ENCODE data around the gene RNF186. TPM values are rescaled to one million over a fixed set of nuclear protein-coding genes. Genes with fewer than 3 reads are reported as not detected.

The RNF186 gene
- total and polyA plus RNA-seq, 4 donors, result not detected

DNA sequence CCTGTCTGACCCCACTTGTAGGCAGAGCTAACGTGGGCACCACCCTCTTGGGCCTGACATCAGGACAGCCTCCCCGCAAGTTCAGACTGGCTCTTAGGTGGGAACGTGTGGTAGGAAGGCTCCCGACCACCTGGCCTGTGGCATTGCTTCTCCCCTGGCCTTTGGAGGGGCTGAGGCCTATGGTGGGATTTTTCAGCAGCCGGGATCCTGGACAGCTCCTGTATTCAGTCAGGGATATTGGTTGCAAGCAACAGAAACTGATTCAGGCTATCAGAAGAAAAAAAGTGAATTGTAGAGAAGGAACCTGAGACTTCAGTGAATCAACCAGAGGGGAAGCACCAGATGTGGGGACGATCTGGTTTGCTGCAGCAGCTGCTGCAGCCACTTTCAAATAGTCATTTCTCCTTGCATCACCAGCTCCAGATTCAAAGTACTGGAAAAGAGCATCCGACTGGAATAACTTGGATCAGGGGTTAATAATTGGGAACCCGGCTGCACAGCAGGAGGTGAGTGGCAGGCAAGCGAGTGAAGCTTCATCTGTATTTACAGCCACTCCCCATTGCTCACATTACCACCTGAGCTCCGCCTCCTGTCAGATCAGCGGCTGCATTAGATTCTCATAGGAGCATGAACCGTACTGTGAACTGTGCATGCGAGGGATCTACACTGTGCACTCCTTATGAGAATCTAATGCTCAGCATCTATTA, 5.9 kb downstream of the RNF186 start:
- Histone ChIP-seq H3K9ac (ENCODE audit: insufficient read depth in 1 of 2, low read length in 2 of 2) (no peak overlapping the region), H3K27me3 (ENCODE audit: control insufficient read depth in 3 of 3, insufficient read depth in 3 of 3, low read length in 2 of 3) (no peaks in the 10 kb centered on the region), H3K9me3 (ENCODE audit: control insufficient read depth in 4 of 4, insufficient read depth in 3 of 4, low read length in 3 of 4) (no peaks in the 10 kb centered on the region), H3K36me3 (ENCODE audit: control insufficient read depth in 4 of 4, insufficient read depth in 4 of 4, low read length in 4 of 4) (no peaks in the 10 kb centered on the region), H3K4me1 (ENCODE audit: control insufficient read depth in 5 of 5, insufficient read depth in 5 of 5, low read length in 5 of 5) (no peaks in the 10 kb centered on the region), H3K4me3 (no peak overlapping the region), H3K27ac (ENCODE audit: low read depth in 1 of 2, low read length in 1 of 2) (no peak overlapping the region)
- DNase-seq (no peak), ATAC-seq (ENCODE audit: insufficient read depth, low FRiP score) (no peak)
- TF ChIP-seq, protein P1, sequence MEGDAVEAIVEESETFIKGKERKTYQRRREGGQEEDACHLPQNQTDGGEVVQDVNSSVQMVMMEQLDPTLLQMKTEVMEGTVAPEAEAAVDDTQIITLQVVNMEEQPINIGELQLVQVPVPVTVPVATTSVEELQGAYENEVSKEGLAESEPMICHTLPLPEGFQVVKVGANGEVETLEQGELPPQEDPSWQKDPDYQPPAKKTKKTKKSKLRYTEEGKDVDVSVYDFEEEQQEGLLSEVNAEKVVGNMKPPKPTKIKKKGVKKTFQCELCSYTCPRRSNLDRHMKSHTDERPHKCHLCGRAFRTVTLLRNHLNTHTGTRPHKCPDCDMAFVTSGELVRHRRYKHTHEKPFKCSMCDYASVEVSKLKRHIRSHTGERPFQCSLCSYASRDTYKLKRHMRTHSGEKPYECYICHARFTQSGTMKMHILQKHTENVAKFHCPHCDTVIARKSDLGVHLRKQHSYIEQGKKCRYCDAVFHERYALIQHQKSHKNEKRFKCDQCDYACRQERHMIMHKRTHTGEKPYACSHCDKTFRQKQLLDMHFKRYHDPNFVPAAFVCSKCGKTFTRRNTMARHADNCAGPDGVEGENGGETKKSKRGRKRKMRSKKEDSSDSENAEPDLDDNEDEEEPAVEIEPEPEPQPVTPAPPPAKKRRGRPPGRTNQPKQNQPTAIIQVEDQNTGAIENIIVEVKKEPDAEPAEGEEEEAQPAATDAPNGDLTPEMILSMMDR (IDR thresholded peaks at IDR 0.05; ENCODE audit: control extremely low read depth, extremely low read depth), result no peak
- WGBS, 2 donors, result 85 to 92% methylated on average over 13 of the region's 13 CpGs

DNA sequence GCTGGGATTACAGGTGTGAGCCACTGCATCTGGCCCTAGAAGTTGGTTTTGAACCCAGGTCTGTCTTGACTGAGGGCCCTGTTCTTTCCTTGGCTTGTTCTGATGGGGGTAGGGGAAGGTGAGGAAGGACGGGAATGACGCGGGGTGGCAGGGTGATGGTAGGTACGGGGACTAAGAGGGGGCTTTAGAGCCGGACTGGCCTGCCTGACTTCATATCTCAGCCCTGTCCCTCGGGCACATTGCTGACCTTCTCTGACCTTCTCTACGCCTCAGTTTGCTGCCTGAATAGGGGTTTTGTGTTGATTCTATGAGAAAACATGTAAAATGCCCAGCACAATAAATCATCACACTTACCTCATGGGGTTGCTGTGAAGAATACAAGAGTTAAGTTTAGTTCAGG, 6.7 kb downstream of the RNF186 start:
- Histone ChIP-seq H3K27me3 (ENCODE audit: control insufficient read depth in 3 of 3, insufficient read depth in 3 of 3, low read length in 2 of 3) (no peaks in the 10 kb centered on the region), H3K4me3 (no peak overlapping the region), H3K36me3 (ENCODE audit: control insufficient read depth in 4 of 4, insufficient read depth in 4 of 4, low read length in 4 of 4) (no peaks in the 10 kb centered on the region), H3K9me3 (ENCODE audit: control insufficient read depth in 4 of 4, insufficient read depth in 3 of 4, low read length in 3 of 4) (no peaks in the 10 kb centered on the region), H3K4me1 (ENCODE audit: control insufficient read depth in 5 of 5, insufficient read depth in 5 of 5, low read length in 5 of 5) (no peaks in the 10 kb centered on the region), H3K27ac (ENCODE audit: low read depth in 1 of 2, low read length in 1 of 2) (no peak overlapping the region), H3K9ac (ENCODE audit: insufficient read depth in 1 of 2, low read length in 2 of 2) (no peak overlapping the region)
- WGBS, 2 donors, result 88 to 89% methylated on average over 7 of the region's 7 CpGs
- TF ChIP-seq, protein P1 (IDR thresholded peaks at IDR 0.05; ENCODE audit: control extremely low read depth, extremely low read depth), result no peak
- no peak for ATAC-seq (ENCODE audit: insufficient read depth, low FRiP score)
- no peak for DNase-seq

DNA sequence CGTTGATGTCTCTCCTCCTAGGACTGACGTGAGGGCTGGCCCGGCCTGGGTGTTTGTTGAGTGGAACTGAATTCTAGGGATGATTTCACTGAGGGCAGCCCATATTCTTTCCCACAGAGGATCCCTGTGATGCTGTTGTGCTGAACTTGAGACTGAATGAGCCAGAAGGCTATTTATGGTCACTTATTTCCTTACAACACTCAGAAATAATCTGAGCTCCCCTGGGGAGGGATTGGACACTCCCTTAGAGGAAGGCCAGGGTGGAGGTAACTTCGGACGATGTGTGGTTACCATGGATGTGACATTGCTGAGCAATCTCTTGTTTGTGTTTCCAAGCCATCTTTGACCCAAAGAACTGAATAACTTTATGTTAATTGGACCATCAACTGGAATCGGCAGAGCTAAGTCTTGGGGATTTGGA, 10.2 kb downstream of the RNF186 start:
- Histone ChIP-seq H3K27ac (ENCODE audit: low read depth in 1 of 2, low read length in 1 of 2) (no peak overlapping the region), H3K4me3 (no peak overlapping the region), H3K36me3 (ENCODE audit: control insufficient read depth in 4 of 4, insufficient read depth in 4 of 4, low read length in 4 of 4) (no peaks in the 10 kb centered on the region), H3K9me3 (ENCODE audit: control insufficient read depth in 4 of 4, insufficient read depth in 3 of 4, low read length in 3 of 4) (no peaks in the 10 kb centered on the region), H3K4me1 (ENCODE audit: control insufficient read depth in 5 of 5, insufficient read depth in 5 of 5, low read length in 5 of 5) (peaks cover 0 to 2% (median 0%) of the 10 kb centered on the region in 5 donors), H3K9ac (ENCODE audit: insufficient read depth in 1 of 2, low read length in 2 of 2) (no peak overlapping the region), H3K27me3 (ENCODE audit: control insufficient read depth in 3 of 3, insufficient read depth in 3 of 3, low read length in 2 of 3) (peaks cover 0 to 4% (median 0%) of the 10 kb centered on the region in 3 donors)
- 81 to 94% methylated on average over 6 of the region's 6 CpGs for WGBS, 2 donors
- ATAC-seq (ENCODE audit: insufficient read depth, low FRiP score), result no peak
- DNase-seq, result no peak
- TF ChIP-seq, protein P1 (IDR thresholded peaks at IDR 0.05; ENCODE audit: control extremely low read depth, extremely low read depth), result no peak
